IMR-90 (cell line): ENCODE data around the gene THBS1.

Experiments
- CHD1 ChIP-seq: IDR thresholded peaks from 2 replicates; pipeline ENCODE4 v1.6.1; 2012; ENCODE audit warnings: low read depth, low read length, improper control_type of control experiment
- MAFK ChIP-seq: IDR thresholded peaks from 2 replicates; pipeline ENCODE4 v1.6.1; 2012; ENCODE audit warnings: low read depth, low read length, improper control_type of control experiment
- MAZ ChIP-seq: IDR thresholded peaks from 2 replicates; pipeline ENCODE4 v1.6.1; 2012; ENCODE audit warnings: low read depth, mild to moderate bottlenecking, low read length, improper control_type of control experiment, moderate library complexity, borderline replicate concordance
- NFE2L2 ChIP-seq: fragments of 150-350 bp; IDR thresholded peaks from 2 replicates; pipeline ENCODE4 v1.6.1; 2016; ENCODE audit warnings: low read depth, mild to moderate bottlenecking, low read length
- POLR2A ChIP-seq: IDR thresholded peaks from 2 replicates; pipeline ENCODE4 v1.6.1; 2012; ENCODE audit warnings: mild to moderate bottlenecking, low read depth, low read length
- RAD21 ChIP-seq: IDR thresholded peaks from 2 replicates; pipeline ENCODE4 v1.6.1; 2012; ENCODE audit warnings: low read length, improper control_type of control experiment
- RCOR1 ChIP-seq: IDR thresholded peaks from 2 replicates; pipeline ENCODE4 v1.6.1; 2012; ENCODE audit warnings: mild to moderate bottlenecking, low read length, improper control_type of control experiment; ENCODE audit not compliant: insufficient replicate concordance
- RFX5 ChIP-seq: IDR thresholded peaks from 2 replicates; pipeline ENCODE4 v1.8.0; 2012; ENCODE audit warnings: low read depth, mild to moderate bottlenecking, low read length, moderate library complexity
- SMC3 ChIP-seq: fragments of 150-350 bp; IDR thresholded peaks from 2 replicates; pipeline ENCODE4 v1.6.1; 2016; ENCODE audit warnings: low read depth, mild to moderate bottlenecking, antibody characterized with exemption, low read length, moderate library complexity
- TF ChIP-seq, protein P1 (sequence below): conservative IDR thresholded peaks from 2 replicates; pipeline ENCODE4 v1.5.1; 2012; ENCODE audit warnings: mild to moderate bottlenecking, low read depth, low read length, improper control_type of control experiment
- TF ChIP-seq, protein P2 (sequence below): fragments of 150-350 bp; IDR thresholded peaks from 2 replicates; pipeline ENCODE4 v1.6.1; 2017; ENCODE audit warnings: mild to moderate bottlenecking, antibody characterized with exemption, low read length, low read depth
- TF ChIP-seq, protein P3 (sequence below): fragments of 150-350 bp; IDR thresholded peaks from 2 replicates; pipeline ENCODE4 v1.6.1; 2016; ENCODE audit warnings: low read depth, mild to moderate bottlenecking, low read length, moderate library complexity, borderline replicate concordance

DNA sequence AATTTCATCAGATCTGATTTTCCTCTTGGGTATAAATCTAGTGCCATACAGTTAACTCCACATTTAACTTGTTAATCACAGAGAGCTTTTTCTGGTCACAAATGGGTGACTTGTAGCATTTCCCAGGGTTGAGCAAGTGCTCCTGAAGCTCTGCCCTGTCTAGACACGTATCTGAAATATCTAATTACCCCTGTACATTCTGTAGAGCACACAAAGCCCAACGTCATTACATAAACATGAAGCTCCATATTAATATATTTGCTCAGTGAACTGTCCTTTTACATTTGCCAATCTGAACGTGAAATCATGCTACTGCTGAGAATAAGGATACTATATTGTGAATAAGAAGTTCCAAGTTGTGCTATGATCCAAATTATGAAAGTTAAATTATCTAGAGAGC lies 49.0 kb downstream of the THBS1 start:
- TF ChIP-seq POLR2A (no peak), RFX5 (no peak), SMC3 (no peak), CHD1 (no peak), RCOR1 (no peak), MAZ (no peak), MAFK (no peak), RAD21 (no peak), NFE2L2 (no peak)
- TF ChIP-seq, protein P1, sequence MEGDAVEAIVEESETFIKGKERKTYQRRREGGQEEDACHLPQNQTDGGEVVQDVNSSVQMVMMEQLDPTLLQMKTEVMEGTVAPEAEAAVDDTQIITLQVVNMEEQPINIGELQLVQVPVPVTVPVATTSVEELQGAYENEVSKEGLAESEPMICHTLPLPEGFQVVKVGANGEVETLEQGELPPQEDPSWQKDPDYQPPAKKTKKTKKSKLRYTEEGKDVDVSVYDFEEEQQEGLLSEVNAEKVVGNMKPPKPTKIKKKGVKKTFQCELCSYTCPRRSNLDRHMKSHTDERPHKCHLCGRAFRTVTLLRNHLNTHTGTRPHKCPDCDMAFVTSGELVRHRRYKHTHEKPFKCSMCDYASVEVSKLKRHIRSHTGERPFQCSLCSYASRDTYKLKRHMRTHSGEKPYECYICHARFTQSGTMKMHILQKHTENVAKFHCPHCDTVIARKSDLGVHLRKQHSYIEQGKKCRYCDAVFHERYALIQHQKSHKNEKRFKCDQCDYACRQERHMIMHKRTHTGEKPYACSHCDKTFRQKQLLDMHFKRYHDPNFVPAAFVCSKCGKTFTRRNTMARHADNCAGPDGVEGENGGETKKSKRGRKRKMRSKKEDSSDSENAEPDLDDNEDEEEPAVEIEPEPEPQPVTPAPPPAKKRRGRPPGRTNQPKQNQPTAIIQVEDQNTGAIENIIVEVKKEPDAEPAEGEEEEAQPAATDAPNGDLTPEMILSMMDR, result no peak
- TF ChIP-seq, protein P2, sequence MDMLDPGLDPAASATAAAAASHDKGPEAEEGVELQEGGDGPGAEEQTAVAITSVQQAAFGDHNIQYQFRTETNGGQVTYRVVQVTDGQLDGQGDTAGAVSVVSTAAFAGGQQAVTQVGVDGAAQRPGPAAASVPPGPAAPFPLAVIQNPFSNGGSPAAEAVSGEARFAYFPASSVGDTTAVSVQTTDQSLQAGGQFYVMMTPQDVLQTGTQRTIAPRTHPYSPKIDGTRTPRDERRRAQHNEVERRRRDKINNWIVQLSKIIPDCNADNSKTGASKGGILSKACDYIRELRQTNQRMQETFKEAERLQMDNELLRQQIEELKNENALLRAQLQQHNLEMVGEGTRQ, result no peak
- TF ChIP-seq, protein P3, sequence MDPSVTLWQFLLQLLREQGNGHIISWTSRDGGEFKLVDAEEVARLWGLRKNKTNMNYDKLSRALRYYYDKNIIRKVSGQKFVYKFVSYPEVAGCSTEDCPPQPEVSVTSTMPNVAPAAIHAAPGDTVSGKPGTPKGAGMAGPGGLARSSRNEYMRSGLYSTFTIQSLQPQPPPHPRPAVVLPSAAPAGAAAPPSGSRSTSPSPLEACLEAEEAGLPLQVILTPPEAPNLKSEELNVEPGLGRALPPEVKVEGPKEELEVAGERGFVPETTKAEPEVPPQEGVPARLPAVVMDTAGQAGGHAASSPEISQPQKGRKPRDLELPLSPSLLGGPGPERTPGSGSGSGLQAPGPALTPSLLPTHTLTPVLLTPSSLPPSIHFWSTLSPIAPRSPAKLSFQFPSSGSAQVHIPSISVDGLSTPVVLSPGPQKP, result no peak
